HG03342 (cell line): Measurements from ENCODE around the gene SBF2.
"Not testable (repeated sequence)": the region's sequence is repeated elsewhere in the genome, so short reads cannot be mapped to it uniquely, and the experiment has no call there.

Experiments used
- ATAC-seq: cut with Tn5 transposase; IDR thresholded peaks from one replicate; pipeline ENCODE4 v1.9.1; 2021; ENCODE audit warnings: mild to moderate bottlenecking, moderate library complexity; ENCODE audit not compliant: unreplicated experiment

SBF2 gene

GRCh38 chr11:9916480-9916879 is 377.5 kb downstream of the SBF2 start:
- no peak for ATAC-seq

DNA sequence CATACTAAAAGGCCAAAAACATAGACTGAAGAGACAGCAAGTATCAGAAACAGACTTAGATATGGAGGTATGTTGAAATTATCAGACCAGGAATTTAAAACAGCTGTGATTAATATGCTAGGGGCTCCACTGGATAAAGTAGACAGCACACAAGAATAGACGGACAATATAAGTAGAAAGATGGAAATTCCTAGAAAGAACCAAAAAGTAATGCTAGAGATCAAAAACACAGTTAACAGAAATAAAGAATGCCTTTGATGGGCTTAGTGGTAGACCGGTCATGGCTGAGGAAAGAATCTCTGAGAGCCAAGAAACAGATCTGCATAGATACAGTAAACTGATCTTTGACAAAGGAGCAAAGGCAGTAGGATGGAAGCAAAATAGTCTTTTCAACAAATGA is 380.0 kb downstream of the SBF2 start:
- no peak for ATAC-seq

GRCh38 chr11:9905960-9906791 is 387.8 kb downstream of the SBF2 start:
- no peak for ATAC-seq

- no peak for ATAC-seq
These were observed 388.5 kb downstream of the SBF2 start for GRCh38 chr11:9905501-9905951.

- ATAC-seq, result no peak
These were observed 390.4 kb downstream of the SBF2 start for GRCh38 chr11:9903579-9903978.

DNA sequence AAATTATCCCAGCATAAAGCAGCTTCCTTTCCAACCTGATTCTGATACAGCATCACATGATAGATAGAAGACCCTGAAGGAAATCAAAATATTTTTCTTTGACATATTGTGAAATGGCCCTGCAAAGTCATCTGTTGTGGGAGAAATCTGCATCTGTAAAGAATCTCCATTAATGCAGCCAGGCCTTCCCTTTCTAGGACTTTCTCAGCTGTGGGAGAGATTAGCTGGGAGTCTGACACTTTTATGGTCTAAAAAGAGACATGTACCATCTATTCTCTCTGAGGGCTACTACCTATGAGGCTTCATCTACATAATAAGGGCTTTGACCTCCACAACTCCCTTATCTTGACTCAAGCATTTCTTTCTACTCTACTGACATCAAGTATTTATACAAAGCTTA is 392.1 kb downstream of the SBF2 start:
- no peak for ATAC-seq

DNA sequence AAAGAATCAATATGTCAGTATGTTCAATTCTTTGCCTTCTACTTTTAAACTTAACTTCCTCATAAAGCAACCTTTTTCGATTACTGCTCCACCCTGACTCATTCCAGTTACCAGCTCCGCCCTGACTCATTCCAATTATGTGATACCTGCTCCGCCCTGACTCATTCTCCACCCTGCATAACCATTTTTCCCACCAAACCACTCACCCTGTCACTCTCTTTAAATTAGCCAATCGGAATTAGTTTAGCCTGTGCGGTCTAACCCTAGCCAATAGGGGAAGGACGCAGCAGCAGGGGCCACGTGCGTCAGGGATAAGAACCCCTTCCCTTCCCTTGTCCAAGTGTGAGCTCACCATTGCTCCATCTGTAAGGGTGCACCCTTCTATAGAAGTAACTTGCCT is 393.8 kb downstream of the SBF2 start:
- not testable (repeated sequence) for ATAC-seq

- ATAC-seq, result no peak
These were observed 394.3 kb downstream of the SBF2 start for GRCh38 chr11:9899676-9900075.

DNA sequence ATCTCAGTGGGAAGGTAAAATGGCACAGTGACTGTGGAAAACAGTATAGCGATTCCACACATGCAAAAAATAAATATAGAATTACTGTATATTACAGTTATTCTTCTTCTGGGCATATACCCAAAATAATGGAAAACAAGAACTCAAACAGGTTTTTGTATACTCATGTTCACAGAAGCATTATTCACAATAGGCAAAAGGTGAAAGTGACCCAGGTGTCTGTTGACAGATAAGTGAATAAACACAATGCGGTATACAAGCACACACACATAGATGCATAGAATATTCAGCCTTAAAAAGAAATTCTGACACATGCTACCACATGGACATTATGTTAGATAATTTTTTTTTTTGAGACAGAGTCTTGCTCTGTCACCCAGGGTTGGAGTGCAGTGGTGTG is 397.1 kb downstream of the SBF2 start:
- ATAC-seq, result no peak

GRCh38 chr11:9895006-9895405 is 399.0 kb downstream of the SBF2 start:
- ATAC-seq, result no peak

GRCh38 chr11:9893474-9893873 is 400.5 kb downstream of the SBF2 start:
- no peak for ATAC-seq

DNA sequence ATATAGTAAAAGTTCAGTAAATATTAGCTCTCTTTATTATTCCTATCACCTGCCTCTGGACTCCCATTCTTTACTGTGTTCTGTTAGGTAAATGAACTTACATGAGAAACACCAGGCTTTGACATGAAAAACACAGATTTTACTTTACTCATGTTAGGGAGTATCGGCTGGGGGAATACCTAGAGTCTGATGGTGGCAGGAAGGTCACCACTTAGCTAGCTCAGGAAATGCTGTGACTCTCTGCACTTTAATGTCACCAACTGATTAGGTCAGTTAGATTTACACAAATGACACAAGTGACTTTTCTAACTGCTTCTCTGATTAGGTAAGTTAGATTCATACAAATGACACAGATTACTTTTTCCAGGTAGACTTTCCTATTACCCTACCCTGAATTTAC is 405.1 kb downstream of the SBF2 start:
- no peak for ATAC-seq

- ATAC-seq, result no peak
These were observed 406.5 kb downstream of the SBF2 start for GRCh38 chr11:9887472-9887871.

- no peak for ATAC-seq
These were observed 407.4 kb downstream of the SBF2 start for GRCh38 chr11:9886595-9886994.

GRCh38 chr11:9884601-9885000 is 409.4 kb downstream of the SBF2 start:
- no peak for ATAC-seq

- no peak for ATAC-seq
These were observed 413.4 kb downstream of the SBF2 start for GRCh38 chr11:9880657-9881056.

DNA sequence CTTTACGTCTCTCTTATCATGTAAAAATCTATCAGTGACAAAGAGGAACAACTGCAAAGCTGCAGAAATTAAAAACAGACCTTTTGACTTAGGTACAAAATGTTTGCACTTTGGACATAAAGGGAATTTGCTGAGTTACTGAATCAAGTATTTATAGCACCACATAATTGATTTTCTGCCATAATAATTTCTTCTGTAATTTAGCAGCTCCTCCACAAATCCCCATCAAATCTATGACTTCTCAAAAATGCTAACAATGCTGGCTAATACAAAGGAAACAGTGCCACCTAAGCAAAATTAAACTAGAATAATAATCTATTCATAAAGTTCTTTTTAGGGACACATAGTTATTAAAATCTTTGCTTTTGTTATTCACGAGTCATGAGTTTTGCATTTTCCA is 415.1 kb downstream of the SBF2 start:
- ATAC-seq, result no peak

- no peak for ATAC-seq
These were observed 417.7 kb downstream of the SBF2 start for GRCh38 chr11:9876331-9876730.

DNA sequence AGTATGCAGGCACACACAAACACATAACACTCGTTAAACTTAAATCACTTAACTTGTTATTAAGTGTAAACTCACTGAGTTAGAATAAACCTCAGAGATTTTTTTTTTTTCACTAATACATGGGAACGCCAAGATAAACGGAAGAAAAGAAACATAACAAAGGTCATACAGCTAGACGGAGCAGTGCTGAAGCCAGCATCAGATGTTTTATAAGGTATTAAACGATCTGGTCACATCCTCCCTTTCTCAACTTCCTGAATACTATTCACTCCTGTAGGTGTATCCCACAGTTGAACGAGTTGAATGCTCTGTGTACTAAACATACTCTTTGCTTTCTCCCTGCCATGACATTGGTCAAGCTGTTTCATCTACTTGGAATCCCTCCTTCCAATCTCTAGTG is 418.2 kb downstream of the SBF2 start:
- ATAC-seq, result no peak

DNA sequence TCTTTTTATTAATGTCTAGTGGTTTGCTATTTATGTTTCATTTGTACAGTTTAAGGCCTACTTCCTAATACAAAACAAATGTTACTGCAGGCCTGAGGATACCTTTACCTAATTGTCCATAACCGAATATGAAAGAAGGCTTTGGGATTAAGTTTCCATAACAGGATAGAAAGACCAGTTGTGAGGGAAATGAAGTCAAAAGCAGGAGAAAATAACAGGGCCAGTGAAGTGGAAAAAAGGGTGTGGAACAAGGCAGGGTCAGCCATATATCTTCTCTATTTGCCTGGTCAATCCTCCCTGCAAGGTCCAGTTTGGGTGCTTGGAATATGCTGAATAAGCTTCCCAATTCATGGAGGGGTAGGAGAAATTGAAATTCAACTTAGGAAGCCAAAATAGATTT is 418.6 kb downstream of the SBF2 start:
- ATAC-seq, result no peak

DNA sequence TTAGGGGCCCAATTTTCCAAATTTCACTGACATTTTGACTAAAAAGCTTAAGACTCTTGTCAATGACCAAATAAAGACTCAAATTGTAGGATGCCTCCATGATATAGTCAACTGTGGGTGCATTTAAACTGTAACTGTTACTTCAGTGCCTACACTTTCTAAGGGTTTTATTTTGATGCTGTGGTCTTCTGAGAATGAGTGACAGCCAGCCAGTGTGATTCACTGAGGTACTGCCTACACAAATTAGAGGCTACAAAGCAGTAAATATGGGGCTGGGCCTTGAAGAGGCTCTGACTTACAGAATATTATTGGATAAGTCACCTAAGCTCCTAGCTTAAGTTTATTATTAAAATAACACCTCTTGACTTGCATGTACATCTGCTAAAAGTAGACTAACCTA is 419.6 kb downstream of the SBF2 start:
- ATAC-seq, result no peak

GRCh38 chr11:9868641-9869040 is 425.4 kb downstream of the SBF2 start:
- no peak for ATAC-seq

- no peak for ATAC-seq
These were observed 431.0 kb downstream of the SBF2 start for GRCh38 chr11:9862981-9863380.
